Smooth muscle cell (in vitro differentiated cells): ENCODE measurements around the gene MRI1. TPM values are rescaled to one million over a fixed set of nuclear protein-coding genes. Genes with fewer than 3 reads are reported as not detected.

Experiments used
- DNase-seq: peaks from one replicate; lab custom pipeline; 2025; ENCODE audit not compliant: unreplicated experiment; lab: John Stamatoyannopoulos, UW
- H2AFZ ChIP-seq: fragments of 200-600 bp; sonication (generic); 2 replicates; pipeline ENCODE4 v1.6.0; 2016; ENCODE audit warnings: antibody characterized with exemption, low read depth, mild to moderate bottlenecking
- H3F3A ChIP-seq: fragments of 200-600 bp; sonication (generic); 2 replicates; pipeline ENCODE4 v1.6.0; 2017; ENCODE audit warnings: antibody characterized with exemption, low read depth
- H3K27ac ChIP-seq: fragments of 200-600 bp; sonication (generic); 2 replicates; pipeline ENCODE4 v1.5.1; 2016; ENCODE audit warnings: low read depth, mild to moderate bottlenecking
- H3K27me3 ChIP-seq: fragments of 200-600 bp; sonication (generic); 2 replicates; pipeline ENCODE4 v1.6.1; 2016; ENCODE audit warnings: low read depth, mild to moderate bottlenecking
- H3K36me3 ChIP-seq: fragments of 200-600 bp; sonication (generic); 2 replicates; pipeline ENCODE4 v1.5.1; 2016; ENCODE audit warnings: low read depth
- H3K4me1 ChIP-seq: fragments of 200-600 bp; sonication (generic); 2 replicates; pipeline ENCODE4 v1.5.1; 2016; ENCODE audit warnings: low read depth
- H3K4me2 ChIP-seq: fragments of 200-600 bp; sonication (generic); 2 replicates; pipeline ENCODE4 v1.6.0; 2016; ENCODE audit warnings: mild to moderate bottlenecking
- H3K4me3 ChIP-seq: fragments of 200-600 bp; sonication (generic); 2 replicates; pipeline ENCODE4 v1.5.1; 2016; ENCODE audit warnings: mild to moderate bottlenecking
- H3K79me2 ChIP-seq: fragments of 200-600 bp; sonication (generic); 2 replicates; pipeline ENCODE4 v1.6.0; 2016; ENCODE audit warnings: low read depth, mild to moderate bottlenecking
- H3K9ac ChIP-seq: fragments of 200-600 bp; sonication (generic); 2 replicates; pipeline ENCODE4 v1.6.0; 2016; ENCODE audit warnings: low read depth
- H3K9me3 ChIP-seq: fragments of 200-600 bp; sonication (generic); replicated peaks from 2 replicates; pipeline ENCODE4 v1.5.1; 2016; ENCODE audit warnings: low read depth
- H4K20me1 ChIP-seq: fragments of 200-600 bp; sonication (generic); 2 replicates; pipeline ENCODE4 v1.6.0; 2016; ENCODE audit warnings: low read depth
- WGBS: methylation state at CpG from one replicate; pipeline ENCODE4 v1.1.7; 2016; ENCODE audit warnings: low lambda C conversion rate; 5-methylcytosine and 5-hydroxymethylcytosine counted together
- polyA plus RNA-seq: library from polyadenylated mRNA; unstranded; fragments of >200 nt; fragmentation: Nextera tagmentation; extraction: Ambion mirVana; gene quantifications from 2 replicates; pipeline ENCODE4 v1.2.1, GENCODE V29; 2016
- total RNA-seq: library from RNA; depleted of rRNA; stranded (reverse); fragments of >200 nt; gene quantifications from 2 replicates; pipeline ENCODE4 v1.2.3, GENCODE V29; 2014
- TF ChIP-seq, protein P1 (sequence below): fragments of 200-600 bp; sonication (generic); IDR thresholded peaks from 2 replicates; pipeline ENCODE4 v1.5.1; 2017; ENCODE audit warnings: borderline replicate concordance, mild to moderate bottlenecking, antibody characterized with exemption; ENCODE audit not compliant: insufficient read depth, poor library complexity, severe bottlenecking

MRI1 gene
- total and polyA plus RNA-seq, 2 experiments from 2014 or later, result 11.7 to 17.3 TPM

DNA sequence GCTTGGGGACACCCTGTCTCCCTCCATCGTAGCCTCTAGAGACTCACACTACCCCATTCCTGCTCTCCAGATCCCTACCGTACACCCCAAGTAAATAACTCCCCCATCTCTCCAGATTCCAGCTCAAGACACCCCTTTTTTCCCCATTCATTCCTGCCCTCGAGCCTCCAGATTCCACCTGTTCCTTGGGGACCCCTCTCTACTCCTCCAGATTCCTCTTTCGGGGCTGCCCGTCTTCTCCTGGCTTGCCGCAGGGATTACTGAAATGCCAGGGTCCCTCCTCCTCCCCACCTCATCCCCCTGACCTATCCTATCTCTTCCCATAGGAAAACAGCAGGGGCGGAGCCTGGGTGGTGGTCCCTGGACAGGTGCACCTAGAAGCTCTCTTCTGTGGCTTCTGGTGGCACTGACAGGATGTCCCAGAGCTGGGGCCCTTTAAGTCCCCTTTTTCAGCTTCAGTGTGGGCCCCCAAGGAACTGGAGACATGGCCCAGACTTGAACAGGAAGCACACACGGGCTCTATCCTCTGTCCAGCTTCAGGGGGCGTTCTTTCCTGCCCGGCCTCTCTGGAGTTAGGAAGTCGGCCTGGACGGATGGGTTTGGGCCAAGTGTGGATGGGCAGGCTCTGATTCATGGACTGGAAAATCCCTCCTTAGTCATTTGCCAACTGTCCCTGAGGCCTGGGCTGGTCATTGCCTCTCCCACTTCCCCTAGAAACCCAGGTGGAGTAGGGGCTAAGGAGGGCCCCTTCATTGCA, 32.2 kb downstream of the MRI1 start:
- H3K9me3 ChIP-seq, result no peaks in the 10 kb centered on the region
- peak overlapping the region; percentile 86 for H3K9ac ChIP-seq
- WGBS, result 22% methylated on average over 12 of the region's 12 CpGs
- DNase-seq, result peak; percentile 33
- H2AFZ ChIP-seq, result no peak overlapping the region
- peak overlapping the region; percentile 96 for H3K4me2 ChIP-seq
- H3K4me3 ChIP-seq, result peak overlapping the region; percentile 88
- peaks cover 4% of the 10 kb centered on the region for H3F3A ChIP-seq
- TF ChIP-seq, protein P1, sequence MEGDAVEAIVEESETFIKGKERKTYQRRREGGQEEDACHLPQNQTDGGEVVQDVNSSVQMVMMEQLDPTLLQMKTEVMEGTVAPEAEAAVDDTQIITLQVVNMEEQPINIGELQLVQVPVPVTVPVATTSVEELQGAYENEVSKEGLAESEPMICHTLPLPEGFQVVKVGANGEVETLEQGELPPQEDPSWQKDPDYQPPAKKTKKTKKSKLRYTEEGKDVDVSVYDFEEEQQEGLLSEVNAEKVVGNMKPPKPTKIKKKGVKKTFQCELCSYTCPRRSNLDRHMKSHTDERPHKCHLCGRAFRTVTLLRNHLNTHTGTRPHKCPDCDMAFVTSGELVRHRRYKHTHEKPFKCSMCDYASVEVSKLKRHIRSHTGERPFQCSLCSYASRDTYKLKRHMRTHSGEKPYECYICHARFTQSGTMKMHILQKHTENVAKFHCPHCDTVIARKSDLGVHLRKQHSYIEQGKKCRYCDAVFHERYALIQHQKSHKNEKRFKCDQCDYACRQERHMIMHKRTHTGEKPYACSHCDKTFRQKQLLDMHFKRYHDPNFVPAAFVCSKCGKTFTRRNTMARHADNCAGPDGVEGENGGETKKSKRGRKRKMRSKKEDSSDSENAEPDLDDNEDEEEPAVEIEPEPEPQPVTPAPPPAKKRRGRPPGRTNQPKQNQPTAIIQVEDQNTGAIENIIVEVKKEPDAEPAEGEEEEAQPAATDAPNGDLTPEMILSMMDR, result no peak
- H3K36me3 ChIP-seq, result no peaks in the 10 kb centered on the region
- H3K4me1 ChIP-seq, result peaks cover 12% of the 10 kb centered on the region
- H4K20me1 ChIP-seq, result peaks cover 3% of the 10 kb centered on the region
- peak overlapping the region; percentile 97 for H3K27ac ChIP-seq
- no peaks in the 10 kb centered on the region for H3K27me3 ChIP-seq
- H3K79me2 ChIP-seq, result peaks cover 13% of the 10 kb centered on the region

DNA sequence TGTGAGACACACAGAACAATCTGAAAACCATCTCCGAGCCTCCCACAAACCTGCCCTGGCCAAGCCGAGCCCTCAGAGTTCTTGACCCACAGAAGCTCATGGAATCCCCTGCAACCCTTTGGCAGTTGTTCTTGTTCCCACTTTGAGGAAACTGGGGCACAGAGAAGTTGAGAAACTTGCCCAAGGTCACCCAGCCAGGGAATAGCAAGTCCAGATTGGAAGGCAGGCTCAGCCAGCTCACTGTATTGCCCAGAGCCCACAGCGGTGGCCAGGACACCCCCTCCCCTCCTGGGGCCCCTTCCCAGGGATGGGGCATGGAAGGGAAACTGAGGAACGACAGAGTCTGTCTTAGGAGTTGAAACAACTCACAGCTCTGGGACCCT, 32.7 kb downstream of the MRI1 start:
- Histone ChIP-seq H3K9ac (peak overlapping the region; percentile 81), H3K36me3 (no peaks in the 10 kb centered on the region), H4K20me1 (peaks cover 3% of the 10 kb centered on the region), H3K4me3 (no peak overlapping the region), H3K27ac (peak overlapping the region; percentile 97), H3K4me2 (peak overlapping the region; percentile 96), H3F3A (peaks cover 4% of the 10 kb centered on the region), H3K27me3 (no peaks in the 10 kb centered on the region), H3K9me3 (no peaks in the 10 kb centered on the region), H3K4me1 (peaks cover 12% of the 10 kb centered on the region), H3K79me2 (peaks cover 13% of the 10 kb centered on the region), H2AFZ (no peak overlapping the region)
- no peak for DNase-seq
- WGBS, result 84% methylated on average over 4 of the region's 4 CpGs
- TF ChIP-seq, protein P1, result no peak

DNA sequence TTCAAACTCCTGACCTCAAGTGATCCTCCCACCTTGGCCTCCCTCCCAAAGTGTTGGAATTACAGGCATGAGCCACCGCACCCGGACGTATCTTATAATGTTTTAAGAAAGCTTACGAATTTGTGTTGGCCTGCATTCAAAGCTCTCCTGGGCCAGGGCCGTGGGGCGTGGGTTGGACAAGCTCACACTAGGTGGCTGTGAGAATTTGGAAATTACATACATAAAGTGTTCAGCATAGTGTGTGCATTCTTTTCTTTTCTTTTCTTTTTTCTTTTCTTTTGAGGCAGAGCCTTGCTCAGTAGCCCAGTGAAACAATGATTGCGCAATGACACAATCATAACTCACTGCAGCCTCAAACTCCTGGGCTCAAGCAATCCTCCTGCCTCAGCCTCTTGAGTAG, 33.5 kb downstream of the MRI1 start:
- TF ChIP-seq, protein P1, result no peak
- WGBS, result 96% methylated on average over 7 of the region's 7 CpGs
- Histone ChIP-seq H3K36me3 (no peaks in the 10 kb centered on the region), H2AFZ (no peak overlapping the region), H3K4me3 (no peak overlapping the region), H3K4me2 (no peak overlapping the region), H3K9ac (no peak overlapping the region), H3K27ac (peak overlapping the region; percentile 97), H3K4me1 (peaks cover 12% of the 10 kb centered on the region), H3K27me3 (no peaks in the 10 kb centered on the region), H3K9me3 (no peaks in the 10 kb centered on the region), H4K20me1 (peaks cover 3% of the 10 kb centered on the region), H3K79me2 (peaks cover 13% of the 10 kb centered on the region), H3F3A (peaks cover 4% of the 10 kb centered on the region)
- DNase-seq, result no peak

DNA sequence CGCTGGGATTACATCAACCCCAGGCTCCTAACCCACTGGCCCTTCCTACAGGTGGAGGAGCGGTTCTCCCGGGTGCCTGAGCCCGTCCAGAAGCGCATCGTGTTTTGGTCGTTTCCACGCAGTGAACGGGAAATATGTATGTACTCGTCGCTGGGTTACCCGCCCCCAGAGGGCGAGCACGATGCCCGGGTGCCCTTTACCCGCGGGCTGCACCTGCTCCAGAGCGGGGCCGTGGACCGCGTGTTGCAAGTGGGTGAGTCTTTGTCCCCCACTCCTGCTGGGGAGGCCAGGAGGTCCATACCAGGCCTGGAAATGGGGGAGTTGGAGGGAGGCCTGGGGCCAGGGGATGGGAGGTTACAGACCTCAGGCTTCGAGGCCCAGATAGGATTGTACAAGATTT, 35.3 kb downstream of the MRI1 start:
- DNase-seq, result no peak
- WGBS, result over 99% methylated on average over 22 of the region's 22 CpGs

More for the DNA sequence above, 35.3 kb downstream of the MRI1 start:
- TF ChIP-seq, protein P1, result no peak
- Histone ChIP-seq H3K4me2 (no peak overlapping the region), H4K20me1 (peaks cover 3% of the 10 kb centered on the region), H3K4me3 (no peak overlapping the region), H3K27me3 (no peaks in the 10 kb centered on the region), H3K9me3 (no peaks in the 10 kb centered on the region), H3K79me2 (peaks cover 13% of the 10 kb centered on the region), H3K36me3 (no peaks in the 10 kb centered on the region), H2AFZ (no peak overlapping the region), H3F3A (peaks cover 4% of the 10 kb centered on the region), H3K27ac (no peak overlapping the region), H3K4me1 (peaks cover 12% of the 10 kb centered on the region), H3K9ac (no peak overlapping the region)
